ENCODE data around the gene GMCL2. TPM values are rescaled to one million over a fixed set of nuclear protein-coding genes. Genes with fewer than 3 reads are reported as not detected.

The GMCL2 gene
- polyA plus RNA-seq, 4 donors = 0.08 to 0.12 TPM; not detected in 2

DNA sequence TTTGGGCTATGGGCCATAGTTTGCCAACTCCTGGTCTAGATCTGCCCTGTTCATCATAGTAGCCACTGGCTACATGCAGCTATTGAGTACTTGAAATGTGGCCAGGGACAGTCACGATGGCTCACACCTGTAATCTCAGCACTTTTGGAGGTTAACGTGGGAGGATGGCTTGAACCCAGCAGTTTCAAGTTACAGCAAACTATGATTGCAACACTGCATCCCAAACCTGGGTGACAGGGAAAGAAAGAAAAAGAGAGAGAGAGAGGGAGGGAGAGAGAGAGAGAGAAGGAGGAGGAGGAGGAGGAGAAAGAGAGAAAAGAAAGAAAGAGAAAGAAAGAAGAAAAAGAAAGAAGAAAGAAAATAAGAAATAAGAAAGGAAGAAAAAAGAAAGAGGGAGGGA, 5.1 kb upstream of the GMCL2 start:
- no peak for DNase-seq (ENCODE audit: low read depth in 4 of 4, low spot score in 3 of 4)

DNA sequence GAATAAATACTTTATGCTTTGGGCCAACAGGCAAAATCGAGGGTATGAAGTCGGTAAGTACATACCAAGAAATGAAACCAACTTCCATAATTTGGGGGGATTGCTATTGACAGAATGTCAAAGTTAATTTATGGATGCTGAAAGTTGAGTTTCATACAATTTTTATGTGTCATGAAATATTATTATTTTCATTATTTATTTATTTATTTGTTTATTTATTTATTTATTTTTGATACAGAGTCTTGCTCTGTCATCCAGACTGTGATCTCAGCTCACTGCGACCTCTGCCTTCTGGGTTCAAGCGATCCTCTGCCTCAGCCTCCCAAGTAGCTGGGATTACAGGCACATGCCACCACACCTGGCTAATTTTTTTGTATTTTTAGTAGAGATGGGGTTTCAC, 4.5 kb upstream of the GMCL2 start:
- DNase-seq (ENCODE audit: low read depth in 4 of 4, low spot score in 3 of 4) = no peak

GRCh38 chr5:178189433-178189832, 2.3 kb upstream of the GMCL2 start:
- no peak for DNase-seq (ENCODE audit: low read depth in 4 of 4, low spot score in 3 of 4)

GRCh38 chr5:178186427-178186826, 744 bp downstream of the GMCL2 start:
- no peak for DNase-seq (ENCODE audit: low read depth in 4 of 4, low spot score in 3 of 4)

DNA sequence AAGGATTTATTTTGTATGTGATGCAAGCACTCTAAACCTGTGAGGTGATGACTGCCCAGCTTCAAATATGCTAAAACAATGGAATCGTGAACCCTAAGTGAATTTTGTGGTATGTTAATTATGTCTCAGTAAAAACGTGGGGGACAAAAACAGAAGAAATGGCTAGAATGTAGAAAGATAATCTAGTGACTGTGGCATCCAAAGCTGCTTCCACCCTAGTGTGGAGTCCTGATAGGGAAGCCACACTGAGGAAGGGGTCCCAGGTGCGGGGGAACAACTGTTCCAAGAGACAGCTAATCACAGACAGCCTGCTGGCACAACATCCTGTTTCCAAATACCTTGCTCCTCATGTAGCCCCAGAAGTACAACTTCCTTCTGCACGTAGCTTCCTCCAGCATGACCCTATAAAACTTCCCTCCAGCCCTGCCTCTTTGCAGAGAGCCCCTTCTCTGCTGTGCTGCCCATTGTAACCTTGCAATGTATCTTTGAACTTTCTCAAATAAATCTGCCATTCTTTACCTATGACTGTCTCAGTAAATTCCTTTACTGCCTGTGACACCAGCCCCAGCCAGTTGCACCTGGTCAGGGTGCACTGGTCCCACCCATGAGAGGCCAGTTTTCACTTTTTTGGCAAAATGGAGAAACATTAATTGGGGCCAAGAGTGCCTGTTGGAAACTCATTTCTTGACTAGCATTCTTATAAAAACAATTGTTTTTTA, 4.9 kb downstream of the GMCL2 start:
- DNase-seq (ENCODE audit: low read depth in 4 of 4, low spot score in 3 of 4) = no peak

DNA sequence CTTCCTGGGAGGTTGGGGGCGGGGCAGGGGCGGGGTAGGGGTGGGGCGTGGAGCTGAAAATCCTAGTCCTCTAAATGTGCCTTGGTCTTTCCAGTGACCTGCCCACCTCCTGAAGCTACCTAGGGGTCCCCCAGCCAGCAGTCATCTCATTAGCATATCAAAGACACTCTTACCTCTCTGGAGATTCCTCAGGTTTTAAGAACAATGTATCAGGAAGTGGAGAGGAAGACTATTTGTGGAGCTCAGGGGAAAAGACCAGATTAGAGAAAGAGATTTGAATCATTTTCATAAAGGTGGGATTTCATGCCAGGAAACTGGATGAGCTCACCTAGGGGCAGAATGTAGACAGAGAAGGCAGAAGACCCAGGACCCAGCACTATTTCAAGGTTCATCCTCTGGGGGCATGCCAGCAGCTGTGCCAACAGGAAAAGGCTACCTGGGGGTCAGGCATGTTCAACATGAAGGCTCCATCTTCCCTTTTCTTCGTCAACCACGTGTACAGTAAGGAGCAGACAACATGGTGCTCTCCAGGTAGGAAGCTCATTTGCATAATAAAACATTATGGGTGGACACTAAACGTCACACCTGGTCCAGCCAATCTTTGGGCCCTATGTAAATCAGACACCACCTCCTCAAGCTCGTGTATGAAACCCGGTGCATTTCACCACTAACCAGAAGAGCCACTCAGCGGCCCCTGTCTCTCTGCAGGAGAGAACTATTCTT, 6.9 kb downstream of the GMCL2 start:
- no peak for DNase-seq (ENCODE audit: low read depth in 4 of 4, low spot score in 3 of 4)

- DNase-seq (ENCODE audit: low read depth in 4 of 4, low spot score in 3 of 4) = no peak
Observed at GRCh38 chr5:178177569-178177968, 9.6 kb downstream of the GMCL2 start.

DNA sequence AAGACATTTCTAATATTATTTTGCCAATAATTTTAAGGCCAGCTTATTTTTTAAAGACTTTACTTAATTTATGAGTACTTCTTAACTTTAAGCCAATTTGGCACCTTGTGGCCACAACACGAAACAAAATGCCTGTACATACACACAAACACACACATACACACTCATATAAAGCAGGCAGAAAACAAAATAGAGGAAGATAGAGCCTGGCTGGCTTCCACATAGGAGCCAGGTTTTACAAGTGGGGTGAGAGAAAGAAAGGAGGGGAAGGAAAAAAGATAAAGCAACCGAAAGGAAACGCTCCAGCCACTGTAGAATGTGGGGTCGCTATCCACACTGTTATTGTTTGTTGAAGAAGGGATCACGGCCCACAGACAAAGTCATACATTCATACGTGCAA, 10.4 kb downstream of the GMCL2 start:
- no peak for DNase-seq (ENCODE audit: low read depth in 4 of 4, low spot score in 3 of 4)

- no peak for DNase-seq (ENCODE audit: low read depth in 4 of 4, low spot score in 3 of 4)
Observed at GRCh38 chr5:178174456-178174855, 12.7 kb downstream of the GMCL2 start.

DNA sequence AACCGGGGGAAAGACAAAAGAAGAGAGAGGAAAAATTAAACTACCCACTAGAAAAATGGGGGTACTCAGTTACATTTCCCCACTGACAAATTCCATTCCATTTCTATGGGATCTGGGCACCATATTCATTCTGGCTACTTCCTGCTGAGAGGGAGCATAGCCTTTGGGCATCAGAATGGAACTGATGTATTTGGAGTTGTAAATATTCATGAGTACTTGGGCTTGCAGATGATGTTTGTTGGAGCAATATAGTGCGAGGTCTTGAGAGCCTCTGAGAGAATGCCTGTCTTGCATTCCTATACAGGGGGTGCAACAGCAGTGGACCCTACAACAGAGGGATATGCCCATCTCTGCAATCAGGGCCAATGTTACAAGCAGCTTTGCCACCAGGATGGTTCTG, 16.7 kb downstream of the GMCL2 start:
- DNase-seq (ENCODE audit: low read depth in 4 of 4, low spot score in 3 of 4) = no peak

GRCh38 chr5:178165581-178165980, 21.6 kb downstream of the GMCL2 start:
- DNase-seq (ENCODE audit: low read depth in 4 of 4, low spot score in 3 of 4) = no peak

GRCh38 chr5:178163772-178164735, 23.1 kb downstream of the GMCL2 start:
- peak; percentile 68 to 83 (median 76) for DNase-seq (ENCODE audit: low read depth in 4 of 4, low spot score in 3 of 4)

DNA sequence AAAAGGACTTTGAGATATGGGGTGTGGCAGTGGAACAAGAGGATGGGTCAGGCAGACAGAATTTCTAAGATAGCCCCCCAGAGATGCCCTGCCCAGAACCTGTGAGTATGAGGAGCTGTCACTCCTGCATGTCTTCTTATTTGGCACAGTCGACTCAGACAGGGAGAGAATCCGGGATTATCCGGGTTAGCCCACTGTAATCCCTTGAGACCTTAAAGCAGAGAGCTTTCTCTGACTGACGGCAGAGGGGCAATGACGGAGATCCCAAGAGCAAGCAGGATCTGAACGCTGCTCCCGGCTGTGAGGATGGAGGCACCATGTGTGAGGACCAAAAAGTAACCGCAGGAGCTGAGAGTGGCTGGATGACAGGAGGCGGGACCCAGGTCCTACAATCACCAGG, 24.7 kb downstream of the GMCL2 start:
- DNase-seq (ENCODE audit: low read depth in 4 of 4, low spot score in 3 of 4) = no peak

- no peak for DNase-seq (ENCODE audit: low read depth in 4 of 4, low spot score in 3 of 4)
Observed at GRCh38 chr5:178160176-178160575, 27.0 kb downstream of the GMCL2 start.

DNA sequence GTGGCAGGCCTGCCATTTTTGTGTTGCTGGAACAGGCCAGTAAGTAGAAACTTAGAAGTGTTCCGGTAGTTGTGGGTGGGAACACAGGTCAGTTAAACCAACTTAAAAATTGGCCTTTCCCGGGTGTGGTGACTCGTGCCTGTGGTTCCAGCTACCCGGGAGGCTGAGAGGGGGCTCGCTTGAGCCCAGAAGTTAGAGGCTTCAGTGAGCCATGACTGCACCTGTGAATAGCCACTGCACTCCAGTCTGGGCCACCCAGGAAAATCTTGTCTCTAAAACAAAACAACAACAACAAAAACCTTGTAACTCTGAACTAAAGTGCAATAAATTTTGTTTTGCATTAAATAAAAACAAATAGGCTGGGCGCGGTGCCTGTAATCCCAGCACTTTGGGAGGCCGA, 32.1 kb downstream of the GMCL2 start:
- DNase-seq (ENCODE audit: low read depth in 4 of 4, low spot score in 3 of 4) = no peak

GRCh38 chr5:178153530-178154340, 33.4 kb downstream of the GMCL2 start, which contains the start of gene NHP2:
NHP2 (minus strand) TSS chr5:178153885; CDS start chr5:178153817, 68 bp downstream.
- DNase-seq (ENCODE audit: low read depth in 4 of 4, low spot score in 3 of 4) = peak; percentile 95 to 98 (median 98)

GRCh38 chr5:178152491-178153444, 34.4 kb downstream of the GMCL2 start:
- DNase-seq (ENCODE audit: low read depth in 4 of 4, low spot score in 3 of 4) = no peak

DNA sequence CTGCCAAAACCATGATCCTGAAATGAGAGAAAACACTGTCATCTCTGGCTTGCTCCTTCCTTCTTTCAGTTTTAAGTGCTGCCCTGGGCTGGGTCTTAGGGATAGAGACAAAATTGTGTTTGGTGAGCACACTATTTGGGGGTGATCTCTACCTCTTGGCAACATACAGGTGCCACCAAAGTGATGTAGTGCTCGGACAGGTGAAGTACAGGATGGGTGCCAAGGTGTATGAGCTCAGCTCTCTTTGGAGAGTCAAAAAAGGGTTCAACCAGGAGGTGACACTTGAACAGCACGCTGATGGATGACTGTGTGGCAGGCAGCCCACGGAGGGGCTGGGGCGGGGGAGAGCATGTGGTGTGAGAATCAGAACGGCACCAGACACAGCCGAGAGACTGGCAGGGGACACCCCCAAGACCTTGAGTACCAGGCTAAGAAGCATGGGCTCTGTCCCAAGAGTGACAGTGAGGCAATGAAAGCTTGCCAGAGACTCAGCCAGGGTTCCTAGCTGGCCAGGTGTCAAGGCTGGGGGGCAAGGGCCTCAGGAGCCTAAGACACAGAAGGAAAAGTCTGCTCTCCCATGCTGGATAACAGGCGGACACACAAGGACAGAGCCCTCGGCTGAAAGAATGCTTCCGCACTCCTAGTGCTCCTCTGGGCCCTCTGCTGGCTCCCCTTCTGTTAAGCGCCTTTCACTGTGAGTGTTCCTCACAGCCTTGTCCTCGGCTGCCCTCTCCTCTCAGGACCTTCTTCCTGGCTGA, 36.0 kb downstream of the GMCL2 start:
- no peak for DNase-seq (ENCODE audit: low read depth in 4 of 4, low spot score in 3 of 4)
